ENCODE data around the gene THRB. TPM values are rescaled to one million over a fixed set of nuclear protein-coding genes. Genes with fewer than 3 reads are reported as not detected.

Gene THRB
- polyA plus RNA-seq, 1 of the 3 experiments (the other 2 are of a cell fraction): 0.02 TPM

DNA sequence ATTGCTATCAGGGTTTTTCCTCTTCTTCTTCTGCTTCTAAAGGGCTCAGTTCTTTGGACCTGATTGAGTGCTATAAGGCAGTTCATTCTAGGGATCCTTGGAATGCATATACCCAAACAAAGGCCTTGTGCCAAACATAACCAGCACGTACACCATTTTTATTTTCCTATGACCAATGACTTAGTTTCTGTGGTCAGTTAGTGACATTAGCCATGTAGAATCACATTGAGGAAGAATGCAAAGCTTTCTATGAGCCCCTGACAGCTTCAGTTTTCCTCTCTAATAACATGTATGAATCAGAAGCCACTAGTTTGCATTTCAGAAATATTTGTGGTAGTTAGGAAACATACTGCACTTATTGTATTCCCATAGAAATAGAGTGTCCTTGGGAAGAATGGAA, 240.0 kb downstream of the THRB start (continued):
- TF ChIP-seq ZBTB33 (IDR thresholded peaks at IDR 0.05; ENCODE audit: borderline replicate concordance, low read depth) (0 out of 2 replicates have a peak, but pooled peaks have one; percentile 49), SIN3A (IDR thresholded peaks at IDR 0.05; ENCODE audit: borderline replicate concordance, low read depth, low read length) (no peak), YY1 (IDR thresholded peaks at IDR 0.05; ENCODE audit: low read depth) (0 out of 2 replicates have a peak, but pooled peaks have one; percentile 53), USF2 (IDR thresholded peaks at IDR 0.05; ENCODE audit: borderline replicate concordance, low read depth, low read length) (no peak), MXI1 (IDR thresholded peaks at IDR 0.05; ENCODE audit: low read depth, low read length) (no peak), RXRA (IDR thresholded peaks at IDR 0.05; ENCODE audit: borderline replicate concordance, low read depth) (peak; percentile 48; the same call in 1 of the 2 replicates), CHD2 (IDR thresholded peaks at IDR 0.05; ENCODE audit: low read length, partially characterized antibody) (no peak), ELF1 (IDR thresholded peaks at IDR 0.05) (0 out of 2 replicates have a peak, but pooled peaks have one; percentile 13), EZH2phosphoT487 (IDR thresholded peaks at IDR 0.05; ENCODE audit: borderline replicate concordance, low read depth) (no peak), TCF12 (IDR thresholded peaks at IDR 0.05) (peak; percentile 89), NRF1 (IDR thresholded peaks at IDR 0.05; ENCODE audit: low read depth, low read length) (no peak), RFX5 (IDR thresholded peaks at IDR 0.05; ENCODE audit: low read length) (no peak), RAD21 (IDR thresholded peaks at IDR 0.05; ENCODE audit: low read length) (no peak), TEAD4 (IDR thresholded peaks at IDR 0.05; ENCODE audit: borderline replicate concordance, insufficient read depth) (peak; percentile 96), JUND (IDR thresholded peaks at IDR 0.05) (peak; percentile 66), NFIC (IDR thresholded peaks at IDR 0.05; ENCODE audit: borderline replicate concordance) (peak; percentile 87), GATA2 (CRISPR knock-in tag; IDR thresholded peaks at IDR 0.05) (no peak), POLR2AphosphoS5 (IDR thresholded peaks at IDR 0.05; ENCODE audit: low read depth, low read length) (peak; percentile 54; the same call in 1 of the 2 replicates)
- TF ChIP-seq, protein P1, sequence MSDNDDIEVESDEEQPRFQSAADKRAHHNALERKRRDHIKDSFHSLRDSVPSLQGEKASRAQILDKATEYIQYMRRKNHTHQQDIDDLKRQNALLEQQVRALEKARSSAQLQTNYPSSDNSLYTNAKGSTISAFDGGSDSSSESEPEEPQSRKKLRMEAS (IDR thresholded peaks at IDR 0.05; ENCODE audit: low read depth): no peak
- TF ChIP-seq, protein P2, sequence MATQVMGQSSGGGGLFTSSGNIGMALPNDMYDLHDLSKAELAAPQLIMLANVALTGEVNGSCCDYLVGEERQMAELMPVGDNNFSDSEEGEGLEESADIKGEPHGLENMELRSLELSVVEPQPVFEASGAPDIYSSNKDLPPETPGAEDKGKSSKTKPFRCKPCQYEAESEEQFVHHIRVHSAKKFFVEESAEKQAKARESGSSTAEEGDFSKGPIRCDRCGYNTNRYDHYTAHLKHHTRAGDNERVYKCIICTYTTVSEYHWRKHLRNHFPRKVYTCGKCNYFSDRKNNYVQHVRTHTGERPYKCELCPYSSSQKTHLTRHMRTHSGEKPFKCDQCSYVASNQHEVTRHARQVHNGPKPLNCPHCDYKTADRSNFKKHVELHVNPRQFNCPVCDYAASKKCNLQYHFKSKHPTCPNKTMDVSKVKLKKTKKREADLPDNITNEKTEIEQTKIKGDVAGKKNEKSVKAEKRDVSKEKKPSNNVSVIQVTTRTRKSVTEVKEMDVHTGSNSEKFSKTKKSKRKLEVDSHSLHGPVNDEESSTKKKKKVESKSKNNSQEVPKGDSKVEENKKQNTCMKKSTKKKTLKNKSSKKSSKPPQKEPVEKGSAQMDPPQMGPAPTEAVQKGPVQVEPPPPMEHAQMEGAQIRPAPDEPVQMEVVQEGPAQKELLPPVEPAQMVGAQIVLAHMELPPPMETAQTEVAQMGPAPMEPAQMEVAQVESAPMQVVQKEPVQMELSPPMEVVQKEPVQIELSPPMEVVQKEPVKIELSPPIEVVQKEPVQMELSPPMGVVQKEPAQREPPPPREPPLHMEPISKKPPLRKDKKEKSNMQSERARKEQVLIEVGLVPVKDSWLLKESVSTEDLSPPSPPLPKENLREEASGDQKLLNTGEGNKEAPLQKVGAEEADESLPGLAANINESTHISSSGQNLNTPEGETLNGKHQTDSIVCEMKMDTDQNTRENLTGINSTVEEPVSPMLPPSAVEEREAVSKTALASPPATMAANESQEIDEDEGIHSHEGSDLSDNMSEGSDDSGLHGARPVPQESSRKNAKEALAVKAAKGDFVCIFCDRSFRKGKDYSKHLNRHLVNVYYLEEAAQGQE (IDR thresholded peaks at IDR 0.05; ENCODE audit: low read depth, low read length): no peak
- TF ChIP-seq, protein P3, sequence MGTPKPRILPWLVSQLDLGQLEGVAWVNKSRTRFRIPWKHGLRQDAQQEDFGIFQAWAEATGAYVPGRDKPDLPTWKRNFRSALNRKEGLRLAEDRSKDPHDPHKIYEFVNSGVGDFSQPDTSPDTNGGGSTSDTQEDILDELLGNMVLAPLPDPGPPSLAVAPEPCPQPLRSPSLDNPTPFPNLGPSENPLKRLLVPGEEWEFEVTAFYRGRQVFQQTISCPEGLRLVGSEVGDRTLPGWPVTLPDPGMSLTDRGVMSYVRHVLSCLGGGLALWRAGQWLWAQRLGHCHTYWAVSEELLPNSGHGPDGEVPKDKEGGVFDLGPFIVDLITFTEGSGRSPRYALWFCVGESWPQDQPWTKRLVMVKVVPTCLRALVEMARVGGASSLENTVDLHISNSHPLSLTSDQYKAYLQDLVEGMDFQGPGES (IDR thresholded peaks at IDR 0.05; ENCODE audit: low read depth, low read length): no peak
